ENCODE results near the gene TRPM3.

TRPM3 gene

GRCh38 chr9:71121275-71122021, at the start of gene TRPM3:
Gene TRPM3 (minus strand): TSS chr9:71121621. CDS start chr9:71121354, 267 bp downstream.
- DNase-seq (ENCODE audit: low read depth): no peak
- no peak within 1 kb of the TSS for H3K4me3 ChIP-seq (ENCODE audit: low read depth, low read length)

DNA sequence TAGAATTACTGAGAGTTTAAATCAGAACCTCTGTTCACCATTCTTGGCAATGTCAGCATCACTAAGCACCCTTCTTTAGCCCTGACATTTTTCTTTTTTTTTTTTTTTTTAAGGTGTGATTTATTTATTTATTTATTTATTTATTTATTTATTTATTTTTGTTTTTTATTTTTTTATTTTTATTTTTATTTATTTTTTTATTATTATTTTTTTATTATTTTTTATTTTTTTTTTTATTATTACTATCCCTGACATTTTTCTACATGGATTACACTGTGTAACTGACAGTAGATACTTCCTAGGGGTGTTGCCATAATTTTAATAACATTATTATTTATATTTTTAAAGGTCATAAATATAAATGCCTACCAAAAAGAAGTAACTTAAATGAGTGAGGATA, 47.0 kb upstream of the TRPM3 start:
- no peak for DNase-seq (ENCODE audit: low read depth)
- H3K4me3 ChIP-seq (ENCODE audit: low read depth, low read length): no peak overlapping the region

DNA sequence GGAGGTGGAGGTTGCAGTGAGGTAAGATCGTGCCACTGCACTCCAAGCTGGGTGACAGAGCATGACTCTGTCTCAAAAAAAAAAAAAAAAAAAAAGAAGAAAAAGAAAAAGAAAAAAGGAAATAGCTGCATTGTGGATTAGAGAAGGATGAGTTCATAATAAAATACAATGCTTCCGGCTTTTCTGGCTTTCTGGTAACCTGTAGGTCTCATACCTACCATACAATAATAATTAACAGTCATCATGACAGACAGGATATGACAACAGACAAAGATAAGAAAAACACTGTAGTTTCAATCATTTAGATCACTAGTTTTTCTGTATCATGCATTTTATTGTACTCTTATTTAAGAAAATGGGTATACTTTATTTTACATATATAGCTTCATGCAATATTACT, 40.7 kb upstream of the TRPM3 start:
- no peak overlapping the region for H3K4me3 ChIP-seq (ENCODE audit: low read depth, low read length)
- DNase-seq (ENCODE audit: low read depth): no peak

DNA sequence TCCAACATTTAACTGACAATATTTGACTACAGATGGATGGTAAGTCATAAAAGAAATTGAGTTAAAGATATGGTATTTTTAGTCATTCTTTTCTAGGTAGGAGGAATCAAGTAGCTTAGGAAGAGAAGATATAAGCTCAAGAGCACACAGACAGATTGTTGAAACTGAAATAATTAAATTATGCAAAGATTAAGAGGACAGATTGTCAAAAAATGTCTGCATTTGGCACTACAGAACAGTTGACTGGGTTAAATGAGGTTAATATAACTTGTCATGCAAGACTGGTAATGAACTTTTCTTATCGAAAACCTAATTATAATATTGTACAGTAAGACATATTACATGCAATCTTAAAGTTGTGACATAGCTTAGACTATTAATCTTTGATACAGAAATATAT, 36.3 kb upstream of the TRPM3 start:
- no peak for DNase-seq (ENCODE audit: low read depth)
- no peak overlapping the region for H3K4me3 ChIP-seq (ENCODE audit: low read depth, low read length)

DNA sequence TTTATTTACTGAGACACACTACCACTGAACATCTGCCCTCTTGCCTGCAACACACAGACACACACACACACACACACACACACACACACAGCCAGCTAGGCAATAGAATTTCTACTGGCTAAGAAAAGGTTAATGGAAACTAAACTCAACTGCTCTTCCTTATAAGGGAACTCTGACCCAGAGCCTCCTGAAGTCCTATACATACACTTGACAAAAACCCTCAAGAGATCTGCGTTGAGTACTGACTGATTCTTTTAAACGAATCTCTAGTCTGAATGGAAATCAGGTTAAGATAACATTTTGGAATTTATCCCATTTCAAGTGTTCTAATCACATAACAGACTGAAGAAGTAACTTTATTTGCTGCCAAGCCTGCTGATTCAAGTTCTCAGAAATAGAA, 25.9 kb upstream of the TRPM3 start:
- no peak overlapping the region for H3K4me3 ChIP-seq (ENCODE audit: low read depth, low read length)
- DNase-seq (ENCODE audit: low read depth): no peak

DNA sequence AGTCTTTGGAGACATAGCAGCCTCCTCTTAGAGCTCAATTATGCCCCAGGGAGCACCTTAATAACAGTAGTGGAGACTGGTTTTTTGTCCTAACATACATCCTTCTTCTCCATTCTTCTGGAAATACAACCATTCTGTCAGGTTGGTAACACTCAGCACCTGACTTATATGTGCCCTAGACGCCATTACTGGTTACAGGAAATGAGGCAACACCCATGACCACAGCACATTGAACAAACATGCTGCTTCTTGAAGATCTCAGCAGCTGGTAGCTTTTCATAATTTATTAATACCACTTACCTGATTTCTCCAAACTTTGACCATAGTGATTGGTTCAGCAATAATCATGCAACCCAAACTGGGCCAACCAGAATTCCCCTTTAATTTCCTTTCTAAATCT, 25.1 kb upstream of the TRPM3 start:
- DNase-seq (ENCODE audit: low read depth): no peak
- H3K4me3 ChIP-seq (ENCODE audit: low read depth, low read length): no peak overlapping the region

GRCh38 chr9:71145179-71145578, 23.8 kb upstream of the TRPM3 start:
- H3K4me3 ChIP-seq (ENCODE audit: low read depth, low read length): no peak overlapping the region
- DNase-seq (ENCODE audit: low read depth): no peak

GRCh38 chr9:71144495-71144894, 23.1 kb upstream of the TRPM3 start:
- no peak overlapping the region for H3K4me3 ChIP-seq (ENCODE audit: low read depth, low read length)
- DNase-seq (ENCODE audit: low read depth): no peak

DNA sequence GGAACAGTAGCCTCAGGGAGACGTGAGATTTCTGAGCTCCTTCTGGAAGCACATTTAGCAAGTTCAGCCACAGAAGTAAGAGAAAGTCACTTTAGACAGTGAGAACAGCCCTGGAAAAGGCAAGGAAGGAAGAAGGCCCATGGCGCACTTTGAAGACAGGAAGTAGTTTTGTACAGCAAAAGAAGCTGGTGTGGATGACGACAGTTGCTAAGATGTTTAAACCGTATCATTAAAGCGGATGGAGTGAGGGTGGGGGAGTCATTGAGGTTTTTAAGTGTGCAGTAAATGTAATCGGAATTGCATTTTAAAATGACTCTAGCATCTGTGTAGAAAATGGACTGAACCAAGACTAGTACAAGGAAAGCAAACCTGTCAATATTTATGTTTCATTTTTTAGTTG, 15.3 kb upstream of the TRPM3 start:
- DNase-seq (ENCODE audit: low read depth): no peak
- H3K4me3 ChIP-seq (ENCODE audit: low read depth, low read length): no peak overlapping the region

DNA sequence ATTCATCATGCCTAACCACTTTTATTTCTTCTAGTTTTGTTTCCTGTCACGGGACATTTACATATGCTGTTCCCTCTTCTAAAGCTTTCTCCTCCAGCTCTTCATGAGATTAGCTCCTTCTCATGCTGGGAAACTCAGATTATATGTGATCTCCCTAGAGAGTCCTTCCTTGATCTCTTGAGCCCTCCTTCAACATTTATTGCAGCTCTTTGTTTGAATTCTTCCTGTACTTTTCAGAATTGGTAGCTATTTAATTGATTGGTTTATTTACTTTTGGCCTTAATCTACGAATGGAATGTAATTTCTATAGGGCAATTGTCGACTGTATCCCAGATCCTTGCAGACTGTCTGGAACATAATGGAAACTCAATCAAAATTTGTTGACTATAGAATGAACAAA, 9.7 kb upstream of the TRPM3 start:
- DNase-seq (ENCODE audit: low read depth): no peak
- H3K4me3 ChIP-seq (ENCODE audit: low read depth, low read length): no peak overlapping the region

DNA sequence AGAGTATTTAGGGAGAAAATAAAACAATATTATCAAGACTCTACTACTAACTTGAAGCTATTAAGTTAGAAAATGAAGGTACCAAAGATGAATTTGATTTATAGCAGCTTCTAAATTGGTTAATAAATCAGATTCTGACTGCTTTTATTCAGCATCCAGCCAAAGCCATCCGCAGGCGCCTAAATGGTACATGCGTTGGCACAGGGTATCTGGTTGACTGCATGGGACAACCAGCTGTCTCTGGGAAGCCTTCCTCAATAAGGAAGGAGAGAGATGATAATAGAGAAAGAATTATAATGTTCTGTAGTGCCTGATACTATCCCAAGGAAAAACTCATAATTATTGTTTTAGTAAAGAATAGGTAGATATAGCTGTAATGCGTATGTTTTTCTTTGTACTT, 9.1 kb upstream of the TRPM3 start:
- no peak overlapping the region for H3K4me3 ChIP-seq (ENCODE audit: low read depth, low read length)
- no peak for DNase-seq (ENCODE audit: low read depth)

DNA sequence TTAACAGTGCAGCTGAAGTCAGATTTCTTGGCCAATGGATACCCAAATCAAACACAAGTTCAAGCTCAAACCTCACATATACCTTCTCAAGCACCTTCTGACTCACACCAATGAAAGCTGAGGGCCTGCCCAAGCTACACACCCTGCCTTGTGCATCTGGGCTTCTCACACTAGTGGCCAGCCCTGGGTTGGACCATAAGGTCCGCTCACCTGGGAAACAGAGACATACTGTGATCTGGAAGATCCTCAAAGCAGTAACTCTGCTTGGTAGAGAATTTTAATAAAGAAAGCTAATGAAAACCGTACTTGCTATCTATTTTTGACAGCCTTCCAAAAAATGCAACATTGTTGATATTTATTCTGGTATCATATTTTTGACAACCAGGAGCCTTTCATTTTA, 7.4 kb upstream of the TRPM3 start:
- H3K4me3 ChIP-seq (ENCODE audit: low read depth, low read length): no peak overlapping the region
- no peak for DNase-seq (ENCODE audit: low read depth)

DNA sequence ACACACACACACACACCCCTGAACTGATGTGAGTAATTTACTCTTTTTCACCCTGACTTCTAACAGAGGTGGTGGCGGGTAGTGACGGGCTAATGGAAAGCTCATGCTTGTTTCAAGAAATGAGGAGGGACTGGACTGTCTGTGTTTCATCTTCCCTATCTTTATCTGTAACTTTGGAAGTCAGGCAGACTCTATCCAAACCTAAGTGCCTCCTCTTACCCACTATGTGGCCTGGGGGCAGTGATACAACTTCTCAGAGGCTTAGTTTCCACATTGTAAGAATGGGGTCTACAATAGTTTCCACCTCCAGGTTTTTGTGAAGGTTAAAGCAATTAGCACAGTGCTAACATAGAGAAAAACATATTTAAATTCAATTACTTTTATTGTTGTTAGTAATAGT, 5.9 kb upstream of the TRPM3 start:
- H3K4me3 ChIP-seq (ENCODE audit: low read depth, low read length): no peak overlapping the region

GRCh38 chr9:71122421-71122820, 1.0 kb upstream of the TRPM3 start:
- no peak overlapping the region for H3K4me3 ChIP-seq (ENCODE audit: low read depth, low read length)
- no peak for DNase-seq (ENCODE audit: low read depth)

More for the DNA sequence above, 5.9 kb upstream of the TRPM3 start:
- no peak for DNase-seq (ENCODE audit: low read depth)

- no peak for DNase-seq (ENCODE audit: low read depth)
- H3K4me3 ChIP-seq (ENCODE audit: low read depth, low read length): no peak overlapping the region
Observed at GRCh38 chr9:71122022-71122275, 528 bp upstream of the TRPM3 start.

GRCh38 chr9:71120501-71121247, 747 bp downstream of the TRPM3 start:
- no peak for DNase-seq (ENCODE audit: low read depth)
- no peak overlapping the region for H3K4me3 ChIP-seq (ENCODE audit: low read depth, low read length)

DNA sequence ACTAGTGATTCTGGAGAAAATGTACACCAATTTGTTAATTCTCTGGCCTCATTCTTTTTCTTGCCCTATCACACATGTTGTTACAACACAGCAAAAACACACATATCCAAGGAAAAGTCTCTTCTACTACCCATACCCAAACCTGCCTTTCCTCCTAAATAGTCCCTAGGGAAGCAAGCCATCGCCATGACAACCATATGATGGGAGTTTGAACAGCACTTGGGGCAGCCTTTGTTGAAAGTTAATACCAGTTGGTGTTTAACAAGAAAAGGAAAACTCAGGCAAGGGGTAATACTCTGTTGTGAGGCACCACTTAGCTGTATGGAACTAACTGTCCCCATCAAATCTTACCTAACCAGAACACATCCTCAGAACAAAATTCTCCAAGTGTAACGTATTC, 1.7 kb downstream of the TRPM3 start:
- DNase-seq (ENCODE audit: low read depth): no peak
- no peak overlapping the region for H3K4me3 ChIP-seq (ENCODE audit: low read depth, low read length)

GRCh38 chr9:71118324-71118723, 3.1 kb downstream of the TRPM3 start:
- no peak for DNase-seq (ENCODE audit: low read depth)
- no peak overlapping the region for H3K4me3 ChIP-seq (ENCODE audit: low read depth, low read length)

GRCh38 chr9:71115448-71115975, 5.9 kb downstream of the TRPM3 start:
- no peak overlapping the region for H3K4me3 ChIP-seq (ENCODE audit: low read depth, low read length)
- DNase-seq (ENCODE audit: low read depth): no peak

DNA sequence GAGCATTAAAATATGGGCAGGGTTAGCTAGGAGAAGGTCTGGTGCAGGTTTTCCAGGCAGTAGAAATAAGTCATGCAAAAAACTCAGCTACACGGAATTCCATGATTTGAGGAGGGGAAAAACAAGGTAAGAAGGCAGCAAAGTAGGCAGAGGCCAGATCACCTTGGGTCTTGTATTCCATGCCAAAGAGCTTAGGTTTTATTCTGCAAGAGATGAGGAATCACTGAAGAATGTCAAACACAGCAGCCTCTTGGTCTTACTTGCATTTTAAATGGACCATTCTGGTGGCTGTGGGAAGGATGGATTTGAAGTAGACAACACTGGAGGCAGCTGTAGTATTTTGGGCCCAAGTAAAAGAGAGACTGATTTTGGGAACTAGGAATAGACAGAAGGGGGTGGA, 8.6 kb downstream of the TRPM3 start:
- H3K4me3 ChIP-seq (ENCODE audit: low read depth, low read length): no peak overlapping the region
- DNase-seq (ENCODE audit: low read depth): no peak

DNA sequence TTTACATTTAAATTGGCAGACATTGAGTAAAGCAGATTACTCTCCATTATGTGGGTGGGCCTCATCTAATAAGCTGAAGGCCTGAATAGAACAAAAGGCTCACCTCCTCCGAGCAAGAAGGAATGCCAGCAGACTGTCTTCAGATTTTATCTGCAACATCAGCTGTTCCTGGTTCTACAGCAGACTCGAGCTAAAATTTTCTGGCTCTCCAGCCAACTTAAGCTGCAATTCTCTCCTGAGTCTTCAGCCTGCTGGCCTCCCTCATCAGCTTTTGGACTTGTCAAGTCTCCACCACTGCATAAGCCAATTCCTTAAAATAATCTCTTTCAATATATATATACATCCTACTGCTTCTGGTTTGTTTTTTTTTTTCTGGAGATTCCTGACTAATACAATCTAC, 12.5 kb downstream of the TRPM3 start:
- no peak overlapping the region for H3K4me3 ChIP-seq (ENCODE audit: low read depth, low read length)
- DNase-seq (ENCODE audit: low read depth): no peak
